SH-SY5Y (cell line): Measurements from ENCODE around the gene NTM.

ENCODE experiments used
- GATA2 ChIP-seq: IDR thresholded peaks from 2 replicates; pipeline ENCODE4 v1.6.1; 2011; ENCODE audit warnings: mild to moderate bottlenecking, low read depth, low read length
- GATA3 ChIP-seq: IDR thresholded peaks from 2 replicates; pipeline ENCODE4 v1.6.1; 2011; ENCODE audit warnings: low read depth, mild to moderate bottlenecking, low read length, moderate library complexity

DNA sequence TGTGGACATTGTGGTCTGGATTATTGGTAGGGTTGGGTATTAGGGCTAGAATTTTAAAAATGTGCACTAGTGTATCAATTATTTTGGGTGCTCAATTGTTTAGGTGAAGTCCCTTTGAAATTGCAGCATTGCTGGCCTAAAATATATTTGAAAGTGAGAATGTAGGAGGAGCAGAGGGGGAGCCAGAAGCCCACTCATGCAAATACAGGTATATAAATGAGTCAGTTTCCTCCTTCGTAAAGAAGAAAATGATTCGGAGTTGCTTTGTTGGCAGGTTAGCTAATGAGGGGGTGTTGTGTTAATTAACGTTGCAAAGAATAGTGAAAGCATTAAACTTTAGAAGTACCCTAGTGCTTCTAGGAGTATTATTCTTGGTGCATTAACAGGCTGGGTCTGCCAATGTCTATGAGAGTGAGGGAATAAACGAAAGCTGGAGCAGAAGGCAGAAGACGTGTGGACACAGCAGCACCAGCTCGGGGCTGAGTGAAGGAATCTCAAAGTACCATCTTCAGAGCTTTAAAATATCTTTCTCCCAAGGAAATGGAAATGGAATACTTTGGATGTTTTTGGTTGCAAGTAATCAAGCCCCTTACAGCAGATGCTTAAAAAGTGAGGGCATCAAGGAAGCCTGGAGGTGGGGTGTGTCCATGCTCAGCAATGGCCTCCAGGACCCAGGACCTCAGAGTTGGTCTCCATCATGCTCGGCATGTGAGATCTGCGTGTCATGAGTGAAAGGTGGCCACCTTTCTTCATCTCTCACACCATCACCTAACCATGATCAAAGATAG is 522.9 kb downstream of the NTM start:
- TF ChIP-seq GATA2 (no peak), GATA3 (no peak)
